DMS53 treated with DMSO at 0.1 percent for 48 hours (cell line): Measurements from ENCODE around the gene GNPAT.

Source experiments
- DNase-seq: peaks from one replicate; lab custom pipeline; 2025; ENCODE audit not compliant: unreplicated experiment; lab: John Stamatoyannopoulos, UW

GNPAT gene

GRCh38 chr1:231240883-231241735 is at the start of gene GNPAT:
Gene GNPAT (plus strand): TSS chr1:231241212. CDS start chr1:231241379, 167 bp downstream.
- DNase-seq: peak; percentile 50

GRCh38 chr1:231192620-231193163 is 48.3 kb upstream of the GNPAT start:
- no peak for DNase-seq

GRCh38 chr1:231193710-231194340 is 47.2 kb upstream of the GNPAT start:
- DNase-seq: no peak

- no peak for DNase-seq
Observed at GRCh38 chr1:231194476-231194842, 46.6 kb upstream of the GNPAT start.

- peak; percentile 73 for DNase-seq
Observed at GRCh38 chr1:231194843-231195516, 46.0 kb upstream of the GNPAT start.

GRCh38 chr1:231196307-231196706 is 44.7 kb upstream of the GNPAT start:
- no peak for DNase-seq

- no peak for DNase-seq
Observed at GRCh38 chr1:231196728-231197127, 44.3 kb upstream of the GNPAT start.

- no peak for DNase-seq
Observed at GRCh38 chr1:231199868-231200267, 41.1 kb upstream of the GNPAT start.

GRCh38 chr1:231200388-231201031 is 40.5 kb upstream of the GNPAT start:
- DNase-seq: no peak

GRCh38 chr1:231201375-231201978 is 39.5 kb upstream of the GNPAT start:
- DNase-seq: no peak

- no peak for DNase-seq
Observed at GRCh38 chr1:231201979-231202633, 38.9 kb upstream of the GNPAT start.

GRCh38 chr1:231203259-231204057 is 37.6 kb upstream of the GNPAT start:
- no peak for DNase-seq

GRCh38 chr1:231206856-231207255 is 34.2 kb upstream of the GNPAT start:
- no peak for DNase-seq

- no peak for DNase-seq
Observed at GRCh38 chr1:231207437-231207836, 33.6 kb upstream of the GNPAT start.

GRCh38 chr1:231208980-231209379 is 32.0 kb upstream of the GNPAT start:
- no peak for DNase-seq

GRCh38 chr1:231209531-231209930 is 31.5 kb upstream of the GNPAT start:
- DNase-seq: no peak

GRCh38 chr1:231210126-231210525 is 30.9 kb upstream of the GNPAT start:
- DNase-seq: no peak

- DNase-seq: peak; percentile 82
Observed at GRCh38 chr1:231211005-231211857, 29.8 kb upstream of the GNPAT start.
